DMS53 treated with DMSO at 0.1 percent for 48 hours (cell line): ENCODE results near the gene SEMA7A.
A peak's percentile ranks its signal among the peaks of the same experiment; 100 is the strongest.
"Not testable (repeated sequence)": the region's sequence is repeated elsewhere in the genome, so short reads cannot be mapped to it uniquely, and the experiment has no call there.

ENCODE experiments used
- DNase-seq: peaks from one replicate; lab custom pipeline; 2025; ENCODE audit not compliant: unreplicated experiment; lab: John Stamatoyannopoulos, UW

Gene SEMA7A

DNA sequence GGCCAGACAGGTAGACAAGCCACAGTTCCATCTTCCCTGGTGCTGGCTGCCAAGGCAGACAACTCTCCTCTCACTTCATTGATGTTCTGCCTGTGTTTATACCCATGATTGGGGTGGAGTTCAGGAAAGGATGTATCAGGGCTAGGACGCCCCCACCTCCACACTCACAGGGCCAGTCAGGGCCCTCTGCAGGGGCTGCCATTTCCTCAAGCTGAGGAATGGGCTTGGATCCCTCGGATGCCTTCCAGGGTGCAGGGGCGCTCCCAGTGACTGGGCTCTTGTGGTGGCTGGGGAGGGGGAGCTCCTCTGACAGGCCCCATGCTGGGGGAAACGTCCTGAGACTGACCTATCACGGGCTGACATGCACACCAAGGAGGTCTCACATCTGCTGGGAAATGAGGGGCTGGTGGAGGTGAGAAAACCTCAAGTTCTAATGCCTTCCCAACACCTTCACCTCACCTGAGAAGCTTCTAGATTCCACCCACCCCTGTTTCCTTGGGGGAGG, 31.4 kb downstream of the SEMA7A start:
- no peak for DNase-seq

DNA sequence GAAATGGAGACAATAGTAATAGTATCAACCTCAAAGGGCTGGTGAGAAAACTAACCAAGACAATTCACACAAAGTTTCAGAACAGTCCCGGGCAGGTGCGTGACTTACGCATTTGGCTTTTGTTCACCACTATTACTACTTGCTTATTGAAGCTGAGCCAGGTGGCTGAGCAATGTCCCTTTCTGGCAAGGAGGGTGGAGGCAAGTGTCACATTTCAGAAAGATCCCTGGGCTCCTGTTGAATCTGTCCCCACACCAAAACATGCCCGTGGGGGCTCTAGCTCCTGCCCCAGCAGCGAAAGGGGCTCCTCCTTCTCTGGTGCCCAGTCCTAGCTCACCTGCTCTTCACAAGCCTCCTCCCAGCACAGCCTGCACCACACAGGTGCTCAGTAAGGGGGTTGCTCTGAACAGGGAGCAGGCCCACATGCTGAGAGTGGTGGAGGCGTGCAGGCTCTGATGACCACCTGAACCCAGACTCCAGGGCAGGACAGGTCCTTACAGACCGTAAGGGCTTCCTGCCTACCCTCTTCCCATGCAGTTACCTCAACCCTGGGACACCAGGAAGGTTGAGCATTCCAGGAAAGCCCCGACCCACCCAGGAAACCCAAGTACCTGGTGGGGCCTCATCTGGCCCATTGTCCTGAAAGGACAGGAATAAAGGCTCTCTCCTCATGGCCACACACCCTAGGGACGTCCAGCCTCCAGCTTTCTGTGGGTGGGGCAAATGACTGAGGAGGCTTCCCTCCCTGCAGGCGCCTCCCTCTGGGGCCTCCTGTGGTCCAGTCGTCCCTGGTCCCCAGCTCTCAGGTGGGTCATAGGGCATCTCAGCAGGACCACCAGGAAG, 32.6 kb downstream of the SEMA7A start:
- DNase-seq: no peak

DNA sequence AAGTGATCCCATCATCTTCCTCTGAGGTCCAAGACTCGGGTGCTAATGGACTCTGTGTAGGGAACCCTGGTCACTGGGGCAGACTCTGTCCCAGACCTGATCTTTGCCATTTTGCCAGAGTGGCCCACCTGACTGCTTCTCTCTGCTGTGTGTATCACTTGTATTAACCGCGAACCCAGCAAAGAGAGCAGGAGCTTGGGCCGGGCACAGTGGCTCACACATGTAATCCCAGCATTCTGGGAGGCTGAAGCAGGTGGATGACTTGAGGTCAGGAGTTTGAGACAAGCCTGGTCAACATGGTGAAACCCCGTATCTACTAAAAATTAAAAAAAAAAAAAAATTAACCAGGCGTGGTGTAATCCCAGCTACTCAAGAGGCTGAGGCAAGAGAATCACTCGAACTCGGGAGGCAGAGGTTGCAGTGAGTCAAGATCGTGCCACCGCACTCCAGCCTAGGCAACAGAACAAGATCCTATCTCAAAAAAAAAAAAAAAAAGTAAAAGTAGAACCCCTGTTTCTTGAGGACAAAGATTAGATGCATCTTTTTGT, 33.4 kb downstream of the SEMA7A start:
- DNase-seq: no peak

DNA sequence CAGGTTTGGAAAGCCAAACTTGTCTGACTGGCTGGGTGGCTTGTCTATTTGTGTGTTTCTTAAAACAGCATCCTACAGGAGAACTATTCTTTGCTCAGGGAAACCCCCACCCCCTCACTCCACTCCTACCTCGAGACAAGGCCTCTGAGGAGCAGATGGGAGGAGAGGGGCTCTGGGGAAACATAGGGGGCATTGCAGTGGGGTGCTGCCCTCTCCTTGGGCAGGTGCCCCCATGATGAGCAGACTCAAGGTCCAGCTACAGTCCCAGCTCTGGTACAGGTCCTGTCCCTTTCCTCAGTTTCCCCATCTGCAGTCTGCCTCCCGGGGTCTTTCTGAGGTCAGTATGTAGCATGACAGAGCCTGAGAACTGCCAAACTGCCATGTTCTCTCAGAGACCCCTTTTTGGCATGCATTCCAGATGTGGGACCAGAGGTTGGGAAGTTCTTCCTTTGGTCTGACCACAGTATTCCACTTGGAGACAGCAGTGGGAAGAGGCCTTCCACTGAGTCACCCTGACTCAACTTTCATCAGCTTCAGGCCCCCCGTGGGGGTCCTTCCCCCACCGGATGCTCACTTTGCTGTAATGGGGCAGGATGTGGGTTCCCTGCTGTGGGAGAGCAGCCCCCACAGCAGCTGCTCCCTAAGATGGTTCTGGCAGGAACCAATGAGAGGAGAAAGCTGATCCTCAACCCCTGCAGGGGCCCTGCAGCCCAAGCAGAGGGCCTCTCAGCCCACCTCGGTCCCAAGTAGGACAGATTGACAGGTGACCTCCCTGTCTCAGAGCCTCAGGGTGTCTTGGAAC, 34.0 kb downstream of the SEMA7A start:
- DNase-seq: no peak

DNA sequence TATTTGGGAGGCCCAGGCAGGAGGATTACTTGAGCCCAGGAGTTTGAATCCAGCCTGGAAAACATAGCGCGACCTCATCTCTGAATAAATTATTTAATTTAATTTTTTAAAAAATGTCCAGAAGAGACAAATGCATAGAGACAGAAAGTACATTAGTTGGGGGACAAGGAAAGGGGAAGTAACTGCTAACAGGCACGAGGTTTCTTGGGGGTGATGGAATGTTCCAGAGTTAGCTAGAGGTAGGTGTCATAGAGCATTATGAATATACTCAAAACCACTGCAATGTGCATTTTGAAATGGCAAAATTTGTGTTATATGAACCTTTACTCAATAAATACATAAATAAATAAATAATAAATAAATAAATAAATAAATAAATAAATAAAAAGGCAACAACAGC, 34.7 kb downstream of the SEMA7A start:
- no peak for DNase-seq

DNA sequence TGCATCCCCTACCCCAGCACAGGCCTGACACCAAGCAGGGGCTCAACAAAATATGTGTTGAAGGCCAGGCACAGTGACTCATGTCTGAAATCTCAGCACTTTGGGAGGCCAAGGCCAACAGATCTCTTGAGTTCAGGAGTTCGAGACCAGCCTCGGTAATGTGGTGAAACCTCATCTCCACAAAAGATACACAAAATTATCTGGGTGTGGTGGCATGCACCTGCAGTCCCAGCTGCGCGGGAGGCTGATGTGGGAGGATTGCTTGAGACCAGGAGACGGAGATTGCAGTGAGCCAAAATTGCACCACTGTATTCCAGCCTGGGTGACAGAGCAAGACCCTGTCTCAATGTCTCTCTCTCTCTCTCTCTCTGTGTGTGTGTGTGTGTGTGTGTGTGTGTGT, 35.6 kb downstream of the SEMA7A start:
- DNase-seq: no peak

DNA sequence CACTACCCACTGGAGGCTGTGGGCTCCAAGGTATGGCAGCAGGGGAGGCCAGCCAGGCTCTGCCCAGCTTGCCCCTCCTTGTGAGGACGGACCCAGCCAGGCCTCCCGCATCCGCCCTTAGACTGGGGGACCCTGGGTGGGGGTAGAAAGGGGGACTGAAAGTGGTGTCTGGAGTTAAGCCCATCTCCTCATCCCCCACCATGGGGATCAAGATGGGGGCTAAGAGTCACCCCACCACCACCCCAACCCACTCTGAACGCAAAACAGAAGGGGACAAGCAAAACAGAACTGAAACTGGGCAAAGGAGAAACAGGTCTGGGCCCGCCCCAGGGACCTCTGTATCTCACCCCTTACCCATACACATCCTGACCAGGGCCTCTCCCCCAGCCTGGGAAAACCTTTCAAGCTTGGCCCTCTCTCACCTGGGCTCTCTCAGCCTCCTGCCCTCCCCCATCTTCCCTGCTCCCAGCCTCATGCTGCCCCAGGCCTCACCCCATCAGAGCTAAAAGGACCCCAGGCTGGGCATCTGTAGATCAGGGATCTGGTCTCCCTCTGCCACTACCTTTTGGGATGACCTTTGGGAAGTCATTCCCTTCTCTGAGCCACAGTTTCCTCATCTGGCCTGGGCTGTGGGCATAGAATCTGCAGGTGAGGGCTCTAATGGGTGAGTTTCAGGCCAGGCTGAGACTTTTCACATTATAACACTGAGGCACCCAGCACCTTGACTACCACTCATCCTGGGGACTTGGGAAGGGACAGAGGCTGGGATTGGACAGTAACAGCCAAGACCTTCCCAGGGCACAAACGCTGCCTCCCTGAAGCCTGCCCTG, 36.3 kb downstream of the SEMA7A start:
- no peak for DNase-seq

DNA sequence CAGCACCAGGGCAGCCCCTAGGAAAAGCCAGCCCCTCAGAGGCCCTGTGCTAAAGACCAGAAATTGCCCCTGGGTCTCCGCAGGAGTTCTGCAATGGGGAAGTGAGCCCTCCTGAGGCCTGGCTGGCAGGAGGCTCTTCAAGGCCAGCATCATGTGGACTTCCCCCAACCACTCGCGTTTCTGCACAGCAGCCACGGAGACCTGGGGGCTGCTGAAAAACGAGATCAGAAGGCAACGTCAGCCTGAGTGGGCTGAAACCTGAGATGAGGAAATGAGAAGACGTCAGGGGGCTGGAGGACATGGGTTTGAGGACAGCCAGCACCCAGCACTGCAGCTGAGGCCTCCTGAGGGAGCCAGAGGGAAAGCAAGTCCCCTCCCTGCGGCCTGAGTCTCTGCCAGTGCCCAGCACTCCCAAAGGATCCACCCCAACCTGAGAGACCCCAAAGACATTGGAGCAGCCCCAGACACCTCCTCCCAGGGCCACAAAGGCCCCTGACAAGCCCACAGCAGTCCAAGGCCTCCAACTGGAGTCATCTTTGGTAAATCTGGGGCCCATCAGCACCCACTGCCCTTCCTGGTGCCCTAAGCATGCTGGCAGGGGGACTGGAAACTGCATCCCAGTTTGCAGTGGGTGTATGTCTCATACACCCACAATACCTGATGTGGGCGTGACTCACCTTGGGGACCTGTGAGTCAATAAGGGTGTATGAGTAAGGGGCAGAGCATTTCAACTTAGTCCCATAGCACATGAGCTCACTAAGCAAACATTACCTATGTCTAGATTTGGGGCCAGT, 37.1 kb downstream of the SEMA7A start:
- DNase-seq: peak; percentile 20

DNA sequence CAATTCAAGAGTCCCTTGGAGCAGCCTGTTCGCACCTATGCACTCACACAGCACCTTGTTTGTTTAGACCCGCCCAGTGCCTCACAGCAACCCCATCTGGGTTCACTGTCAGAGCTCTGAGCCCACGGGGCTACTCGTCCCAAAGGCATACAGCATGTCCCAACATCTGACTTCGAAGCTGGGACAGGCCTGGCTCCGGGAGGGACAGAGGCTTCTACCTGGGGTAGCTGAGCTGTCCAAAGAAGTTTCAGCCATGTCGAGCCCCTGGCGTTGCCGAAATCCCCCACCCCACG, 37.7 kb downstream of the SEMA7A start:
- no peak for DNase-seq

DNA sequence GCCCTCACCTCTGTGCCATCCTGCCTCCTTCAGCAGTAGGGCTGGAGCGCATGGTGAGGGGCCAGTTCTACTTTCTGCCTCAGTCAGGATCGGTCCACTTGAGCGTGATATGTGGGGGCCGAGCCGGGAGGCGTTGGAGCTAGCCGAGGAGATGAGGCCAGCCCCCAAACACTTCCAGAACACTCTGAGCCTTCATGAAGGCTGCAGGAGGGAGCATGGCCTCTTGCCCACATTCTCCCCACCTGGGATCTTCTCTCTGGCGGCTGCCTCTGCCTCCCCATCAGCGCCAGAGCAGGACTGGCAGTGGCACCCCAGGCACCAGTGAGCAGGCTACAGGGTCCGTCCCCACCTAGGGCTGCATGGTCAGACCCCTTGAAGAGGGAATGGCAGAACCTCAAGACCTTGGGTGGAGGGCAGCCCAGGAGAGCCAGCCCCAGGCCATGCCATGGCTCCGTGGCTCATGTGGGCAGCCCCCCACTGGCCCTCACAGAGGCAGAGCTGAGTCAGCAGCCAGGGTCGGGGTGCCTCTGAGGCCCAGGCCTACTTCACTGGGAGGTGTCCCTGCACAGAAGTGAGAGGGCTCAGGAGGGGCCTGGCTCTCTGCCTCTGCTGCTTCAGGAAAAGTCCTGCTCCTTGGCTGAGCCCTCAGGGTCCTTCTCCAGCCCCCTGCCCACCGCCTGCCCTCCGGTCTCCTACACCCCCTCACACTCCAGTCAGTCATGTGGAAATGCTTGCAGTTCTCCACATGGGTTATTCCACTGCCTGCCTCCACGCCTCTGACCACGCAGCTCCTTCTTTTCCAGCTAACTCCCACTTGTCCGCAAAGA, 38.2 kb downstream of the SEMA7A start:
- DNase-seq: no peak

DNA sequence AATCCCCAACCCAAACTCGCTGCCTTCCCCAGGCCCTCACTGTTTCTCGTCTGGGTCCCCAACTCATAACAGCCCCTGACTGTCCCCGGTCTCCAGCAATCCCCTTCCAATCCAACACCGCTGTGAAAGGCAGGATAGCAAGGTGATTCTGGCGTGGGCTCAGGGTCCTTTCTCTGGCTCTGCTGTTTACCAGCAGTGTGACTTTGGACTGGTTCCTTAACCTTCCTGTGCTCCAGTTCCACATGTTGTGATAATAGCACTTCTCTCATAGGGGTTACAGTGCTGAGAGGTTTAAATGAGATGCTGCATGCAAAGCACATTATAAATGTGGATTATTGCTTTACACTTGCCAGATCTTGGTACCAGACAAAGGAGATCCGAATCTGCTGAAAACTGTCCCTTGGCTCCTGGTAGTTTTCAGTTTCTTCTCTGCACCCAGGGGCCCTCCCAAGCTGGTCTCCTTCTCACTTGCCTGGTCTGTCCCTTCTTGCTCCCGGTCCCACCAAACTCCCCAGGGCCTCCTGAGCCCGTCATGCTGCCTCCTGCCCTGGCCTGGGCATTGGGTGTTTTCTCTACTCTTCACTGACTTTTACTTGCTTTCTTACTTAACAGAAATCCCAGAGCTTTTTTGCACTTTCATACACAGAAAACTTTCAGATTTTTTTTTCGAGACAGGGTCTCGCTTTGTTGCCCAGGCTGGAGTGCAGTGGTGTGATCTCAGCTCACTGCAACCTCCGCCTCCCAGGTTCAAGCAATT, 39.5 kb downstream of the SEMA7A start:
- DNase-seq: no peak

DNA sequence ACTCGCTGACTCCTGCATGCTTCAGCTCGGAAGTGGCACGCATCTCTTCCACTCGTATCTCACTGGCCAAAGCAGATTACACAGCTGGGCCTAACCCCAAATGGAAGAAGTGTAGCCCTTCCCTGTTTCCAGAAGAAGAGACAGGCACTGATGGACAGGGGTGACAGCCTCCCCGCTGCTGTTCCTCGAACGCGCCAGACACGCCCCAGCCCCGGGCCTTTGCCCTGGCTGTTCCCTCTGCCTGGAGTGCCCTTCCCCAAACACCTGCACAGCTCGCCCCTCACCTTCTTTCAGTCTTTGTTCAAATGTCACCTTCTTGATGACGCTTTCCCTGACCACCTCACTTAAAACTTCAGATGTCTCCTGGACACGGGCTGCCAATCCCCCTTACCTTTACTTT, 40.3 kb downstream of the SEMA7A start:
- DNase-seq: no peak

DNA sequence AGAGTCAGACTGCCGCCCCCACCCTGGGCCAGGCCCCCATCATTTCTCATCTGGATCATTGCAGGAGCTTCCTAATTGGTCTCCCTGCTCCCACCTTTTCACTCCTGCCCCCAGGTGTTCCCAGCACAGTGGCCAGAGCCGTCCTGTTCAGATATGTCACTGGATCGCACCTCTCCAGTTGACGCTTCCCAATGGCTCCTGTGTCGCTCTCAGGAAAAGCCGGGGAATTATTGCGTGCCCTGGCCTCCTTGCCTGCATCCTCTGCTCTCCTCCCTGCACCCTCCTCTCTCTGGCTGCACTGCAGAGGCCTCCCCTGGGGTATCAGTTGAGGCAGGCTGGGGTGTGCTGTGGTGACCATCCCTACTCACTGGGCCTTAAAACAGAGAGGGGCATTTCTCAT, 40.9 kb downstream of the SEMA7A start:
- no peak for DNase-seq

DNA sequence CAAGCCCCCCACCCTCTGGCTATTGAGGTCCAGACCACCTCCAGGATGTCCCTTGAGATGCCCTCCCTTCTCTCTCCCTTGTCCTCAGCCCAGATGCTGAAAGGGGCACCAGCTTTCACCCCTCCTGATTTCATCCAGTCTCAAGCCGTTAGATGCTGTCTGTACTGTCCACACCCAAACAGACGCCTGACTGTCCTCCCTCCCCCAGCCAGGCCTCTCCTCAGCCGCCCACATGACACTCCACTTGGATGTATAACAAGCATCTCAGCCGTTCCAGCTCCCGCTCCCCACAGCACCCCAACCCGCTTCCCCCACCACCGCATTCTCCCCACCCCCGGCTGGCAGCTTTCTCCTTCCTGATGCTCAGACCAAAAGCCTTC, 41.3 kb downstream of the SEMA7A start:
- DNase-seq: no peak

DNA sequence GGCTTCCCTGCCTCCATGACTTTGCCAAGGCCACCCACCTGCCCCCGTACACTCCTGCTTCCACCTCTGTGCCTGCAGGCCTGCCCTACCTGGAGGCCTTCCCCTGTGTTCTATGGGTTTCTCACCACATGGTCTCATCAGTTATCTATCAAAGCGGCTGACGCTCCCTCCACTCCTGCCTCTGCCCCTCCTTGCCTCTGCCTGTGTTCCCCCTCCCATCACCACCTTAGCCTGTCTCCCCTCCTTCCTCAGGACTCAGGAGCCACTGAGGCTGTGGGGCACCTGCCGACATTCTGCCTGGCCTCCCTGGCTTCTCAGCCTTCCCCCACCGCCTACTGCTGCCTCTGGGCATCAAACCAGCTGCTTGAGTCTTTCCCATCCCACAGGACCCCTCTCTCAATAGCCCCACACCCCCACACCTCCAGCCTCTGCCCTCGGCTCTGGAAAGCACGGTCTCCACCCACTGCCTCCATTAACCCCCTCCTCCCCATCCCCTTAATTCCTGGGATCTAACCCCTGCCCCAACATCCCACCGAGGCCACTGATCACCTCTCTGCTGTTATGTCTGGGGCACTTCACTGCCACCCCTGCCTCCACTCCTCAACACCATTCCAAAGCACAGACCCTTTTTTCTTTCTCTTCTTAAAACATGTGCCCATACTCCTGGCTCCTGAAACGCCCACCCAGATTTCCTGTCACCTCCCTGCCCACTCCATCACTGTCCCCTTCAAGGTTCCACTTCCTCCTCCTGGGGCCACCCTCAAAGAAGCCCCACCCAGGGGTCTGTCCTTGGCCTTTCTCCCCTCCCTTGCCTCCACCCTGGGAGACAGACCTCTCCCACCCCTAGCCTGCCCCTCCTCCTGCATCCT, 41.9 kb downstream of the SEMA7A start:
- no peak for DNase-seq

DNA sequence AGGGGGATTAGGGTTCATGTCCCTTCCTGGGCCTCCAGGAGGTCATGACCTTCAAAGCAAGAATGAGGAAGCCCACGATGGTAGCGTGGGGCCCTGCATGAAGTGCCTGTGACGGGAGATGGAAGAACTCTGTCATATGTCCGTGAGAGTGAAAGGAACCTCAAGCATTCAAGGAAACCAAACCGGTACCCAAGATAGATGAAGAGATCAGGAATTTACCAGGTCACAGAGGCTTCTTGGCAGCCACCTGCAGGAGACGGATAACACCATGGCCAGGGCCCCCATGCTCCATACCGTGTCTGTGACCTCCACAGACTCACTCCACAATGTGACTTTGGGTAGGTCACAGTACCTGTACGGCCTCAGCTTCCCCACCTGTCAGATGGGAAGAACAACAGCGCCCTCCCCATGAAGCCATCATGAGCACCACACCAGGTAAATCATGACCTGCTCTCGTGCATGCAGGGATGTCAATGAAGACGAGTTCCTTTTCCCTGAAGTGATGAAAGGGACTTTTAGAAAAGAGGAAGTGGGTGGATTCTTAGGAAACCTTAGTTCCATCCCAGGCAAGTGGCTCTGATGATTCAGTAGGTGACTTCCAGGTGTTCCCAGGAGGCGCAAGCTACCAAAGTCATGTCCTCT, 43.0 kb downstream of the SEMA7A start:
- no peak for DNase-seq

DNA sequence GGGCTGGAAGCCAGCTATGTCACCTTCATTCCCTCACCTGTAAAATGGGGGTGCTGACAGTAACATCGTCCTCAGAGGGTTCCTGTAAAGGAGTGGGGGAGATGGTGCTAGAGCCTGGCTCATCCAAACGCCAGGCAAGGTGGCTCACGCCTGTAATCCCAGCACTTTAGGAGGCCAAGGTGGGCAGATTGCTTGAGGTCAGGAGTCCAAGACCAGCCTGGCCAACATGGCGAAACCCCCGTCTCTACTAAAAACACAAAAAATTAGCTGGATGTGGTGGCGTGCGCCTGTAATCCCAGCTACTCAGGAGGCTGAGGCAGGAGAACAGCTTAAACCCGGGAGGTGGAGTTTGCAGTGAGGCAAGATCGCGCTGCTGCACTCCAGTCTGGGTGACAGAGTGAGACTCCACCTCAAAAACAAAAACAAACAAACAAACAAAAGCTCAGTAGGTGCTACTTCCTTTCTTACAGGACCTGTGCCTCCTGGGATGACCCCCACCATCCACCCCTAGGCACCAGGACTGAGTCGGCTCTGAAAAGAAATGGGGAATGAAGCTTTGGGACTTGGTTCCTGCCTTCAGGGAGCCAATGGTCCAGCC, 43.6 kb downstream of the SEMA7A start:
- not testable (repeated sequence) for DNase-seq
